Measurements from ENCODE around the gene ADGRE2.
A peak's percentile ranks its signal among the peaks of the same experiment; 100 is the strongest.

The ADGRE2 gene

DNA sequence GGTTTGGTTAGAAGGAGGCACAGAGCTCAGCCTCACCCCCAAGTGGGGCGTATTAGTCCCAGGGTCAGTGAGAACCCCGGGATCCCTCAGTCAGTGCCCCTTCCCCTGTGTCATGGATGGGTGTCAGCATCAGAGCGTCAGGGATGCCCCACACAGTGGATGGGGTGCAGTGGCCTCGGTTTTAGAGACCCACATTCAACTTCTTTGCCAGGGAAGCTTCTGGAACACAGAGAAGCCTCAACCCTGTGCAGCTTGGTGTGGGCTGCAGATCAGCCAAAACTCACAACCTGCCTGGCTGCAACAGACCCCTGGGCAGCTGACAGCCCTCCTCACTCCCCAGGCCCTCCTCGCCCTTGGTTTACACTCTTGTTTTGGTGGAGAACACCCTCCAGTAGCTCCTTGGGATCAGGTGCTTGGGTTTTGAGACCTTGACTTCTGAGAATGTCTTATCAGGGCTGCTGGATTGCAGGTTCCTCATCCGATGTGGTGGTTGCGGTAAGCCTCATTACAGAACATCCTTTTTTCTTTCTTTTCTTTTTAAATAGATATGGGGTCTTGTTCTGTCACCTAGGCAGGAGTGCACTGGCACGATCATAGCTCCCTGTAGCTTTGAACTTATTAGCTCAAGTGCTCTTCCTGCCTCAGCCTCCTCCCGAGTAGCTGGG, 77.5 kb downstream of the ADGRE2 start:
- no peak overlapping the region for H3K4me3 ChIP-seq (replicated peaks in 1 of 2; ENCODE audit: low read depth in 2 of 2, low read length in 2 of 2)
- no peak for DNase-seq (ENCODE audit: low read depth in 2 of 2)
- TF ChIP-seq CTCF (IDR thresholded peaks at IDR 0.05; ENCODE audit: low read depth, low read length), result no peak

DNA sequence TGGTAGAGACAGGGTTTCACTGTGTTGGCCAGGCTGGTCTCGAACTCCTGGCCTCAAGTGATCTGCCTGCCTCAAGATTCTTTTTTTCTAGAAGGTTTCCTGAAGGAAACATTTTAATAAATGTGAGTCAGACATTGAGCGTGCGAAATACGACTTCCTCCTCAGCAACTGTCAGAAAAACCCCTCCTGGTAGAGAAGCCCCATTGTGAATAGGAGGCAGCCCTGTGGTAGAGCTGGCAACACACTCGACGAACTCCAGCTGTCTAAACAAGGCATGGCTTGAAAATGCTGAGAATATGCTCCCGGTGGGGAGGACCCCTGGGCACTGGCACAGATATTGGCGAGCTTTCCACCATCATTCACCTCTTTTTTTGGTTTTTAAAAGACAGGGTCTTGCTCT, 78.7 kb downstream of the ADGRE2 start:
- TF ChIP-seq CTCF (IDR thresholded peaks at IDR 0.05; ENCODE audit: low read depth, low read length), result no peak
- no peak overlapping the region for H3K4me3 ChIP-seq (replicated peaks in 1 of 2; ENCODE audit: low read depth in 2 of 2, low read length in 2 of 2)
- no peak for DNase-seq (ENCODE audit: low read depth in 2 of 2)

GRCh38 chr19:14695471-14695870, 82.9 kb downstream of the ADGRE2 start:
- DNase-seq (ENCODE audit: low read depth in 2 of 2), result no peak
- no peak overlapping the region for H3K4me3 ChIP-seq (replicated peaks in 1 of 2; ENCODE audit: low read depth in 2 of 2, low read length in 2 of 2)
- no peak for TF ChIP-seq CTCF (IDR thresholded peaks at IDR 0.05; ENCODE audit: low read depth, low read length)

DNA sequence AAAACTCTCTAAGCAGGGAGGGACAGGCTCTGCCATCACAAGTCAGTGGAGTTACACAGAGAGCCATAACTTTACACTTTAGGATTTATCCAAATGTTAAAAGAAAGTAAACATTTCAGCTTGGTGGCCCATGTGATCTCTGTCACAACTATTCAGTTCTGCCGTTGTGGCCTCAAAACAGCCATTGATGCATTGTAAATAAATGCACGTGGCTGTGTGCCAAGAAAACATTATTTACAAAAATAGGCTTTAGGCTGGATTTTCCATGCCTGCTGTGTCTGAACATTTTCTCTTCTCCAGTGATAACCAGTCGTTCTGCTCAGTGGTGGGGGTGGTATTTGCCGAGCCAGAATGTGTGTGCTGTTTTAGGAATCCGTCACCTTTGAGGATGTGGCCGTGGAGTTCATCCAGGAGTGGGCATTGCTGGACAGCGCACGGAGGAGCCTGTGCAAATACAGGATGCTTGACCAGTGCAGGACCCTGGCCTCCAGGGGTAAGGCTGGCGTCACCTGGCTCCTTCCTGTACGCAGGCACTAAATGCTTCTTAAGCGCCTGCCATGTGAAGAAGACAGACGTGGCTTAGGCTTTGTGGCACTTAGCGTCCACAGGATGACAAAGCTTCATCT, 83.6 kb downstream of the ADGRE2 start:
- no peak for TF ChIP-seq CTCF (IDR thresholded peaks at IDR 0.05; ENCODE audit: low read depth, low read length)
- DNase-seq (ENCODE audit: low read depth in 2 of 2), result no peak
- H3K4me3 ChIP-seq (replicated peaks in 1 of 2; ENCODE audit: low read depth in 2 of 2, low read length in 2 of 2), result no peak overlapping the region

DNA sequence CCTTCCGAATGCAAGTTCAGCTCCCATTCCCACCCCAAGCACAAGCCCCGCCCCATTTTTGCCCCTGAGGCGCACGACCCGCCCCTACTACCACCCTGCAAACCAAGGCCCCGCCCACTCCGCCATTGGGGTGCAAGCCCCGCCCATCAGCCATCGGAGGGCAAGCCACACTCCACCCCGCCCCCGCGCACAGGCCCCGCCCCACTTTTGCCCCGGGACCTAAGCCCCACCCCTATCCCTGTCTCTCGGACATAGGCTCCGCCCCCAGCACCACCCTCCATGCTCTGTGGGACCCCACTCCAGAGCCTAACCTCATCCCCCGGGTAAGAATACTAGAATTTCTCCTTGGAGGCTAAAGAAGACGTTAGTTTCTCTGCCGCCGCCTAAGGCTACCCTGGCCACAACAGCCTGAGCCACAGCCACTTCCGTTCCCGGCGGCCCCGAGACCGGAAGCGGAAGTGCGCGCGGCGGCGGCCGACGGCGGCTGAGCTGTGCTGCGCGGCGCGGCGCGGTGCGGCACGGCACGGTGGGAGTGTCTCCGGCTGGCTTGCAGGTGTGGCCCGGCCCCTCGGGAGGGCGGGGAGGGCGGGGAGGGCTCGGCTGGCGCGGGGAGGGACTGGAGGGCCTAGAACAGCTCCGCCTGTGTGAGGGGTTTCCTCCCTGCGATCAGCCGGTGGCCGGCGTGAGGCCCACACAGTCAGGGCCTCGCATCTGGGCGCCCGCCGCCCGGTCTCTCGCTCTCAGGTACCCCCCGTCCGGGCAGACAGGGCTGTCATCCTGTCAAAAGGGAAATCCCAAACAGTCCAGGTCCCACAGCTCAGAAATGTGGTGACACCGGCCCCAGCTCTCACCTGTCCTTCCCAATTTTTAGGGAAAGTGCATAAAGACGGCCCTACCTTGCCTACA, 88.5 kb downstream of the ADGRE2 start, which contains the start of gene ZNF333:
Gene ZNF333, plus strand, starts transcription at position 451 of the 906 bp plus-strand sequence. CDS start 3,444 bp downstream, outside the sequence.
- DNase-seq (ENCODE audit: low read depth in 2 of 2), result peak; percentile 94
- peak within 1 kb of the TSS; percentile 82 to 86 for H3K4me3 ChIP-seq (replicated peaks in 1 of 2; ENCODE audit: low read depth in 2 of 2, low read length in 2 of 2)
- TF ChIP-seq CTCF (IDR thresholded peaks at IDR 0.05; ENCODE audit: low read depth, low read length), result no peak

DNA sequence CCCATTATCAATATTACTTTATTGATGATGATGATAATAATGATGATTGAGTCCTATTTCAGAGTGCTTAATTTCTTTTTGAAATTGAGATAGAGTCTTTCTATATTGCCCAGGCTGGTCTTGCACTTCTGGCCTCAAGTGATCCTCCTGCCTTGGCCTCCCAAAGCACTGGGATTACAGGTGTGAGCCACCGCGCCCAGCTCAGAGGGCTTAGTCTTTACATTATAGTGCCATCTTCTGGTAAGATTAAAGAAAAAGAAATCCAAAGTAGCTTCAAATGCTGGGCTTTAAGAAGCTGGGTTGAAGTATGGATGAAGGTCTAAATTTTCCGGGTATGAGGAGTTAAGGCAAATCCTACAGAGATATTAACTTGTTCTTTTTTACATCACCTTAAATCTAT, 91.9 kb downstream of the ADGRE2 start:
- peak; percentile 21 for TF ChIP-seq CTCF (IDR thresholded peaks at IDR 0.05; ENCODE audit: low read depth, low read length)
- DNase-seq (ENCODE audit: low read depth in 2 of 2), result peak; percentile 27 to 50
- no peak overlapping the region for H3K4me3 ChIP-seq (replicated peaks in 1 of 2; ENCODE audit: low read depth in 2 of 2, low read length in 2 of 2)
